Mammary epithelial cell (primary cell): ENCODE measurements around the gene POU2F3.

ENCODE experiments used
- CTCF ChIP-seq, 2 donors: IDR thresholded peaks in 1 of 2; conservative IDR thresholded peaks in 1 of 2; 2 replicates each; pipeline ENCODE4 v1.5.1; 2011 to 2012; ENCODE audit warnings: inconsistent platforms in 2 of 2, low read length in 2 of 2, mild to moderate bottlenecking in 2 of 2, control low read depth in 1 of 2, low read depth in 1 of 2; ENCODE audit not compliant: insufficient read depth in 1 of 2; ENCODE audit errors: extremely low read depth in 1 of 2
- EZH2 ChIP-seq: IDR thresholded peaks from 2 replicates; pipeline ENCODE4 v1.6.1; 2012; ENCODE audit warnings: low read length, inconsistent platforms, borderline replicate concordance

DNA sequence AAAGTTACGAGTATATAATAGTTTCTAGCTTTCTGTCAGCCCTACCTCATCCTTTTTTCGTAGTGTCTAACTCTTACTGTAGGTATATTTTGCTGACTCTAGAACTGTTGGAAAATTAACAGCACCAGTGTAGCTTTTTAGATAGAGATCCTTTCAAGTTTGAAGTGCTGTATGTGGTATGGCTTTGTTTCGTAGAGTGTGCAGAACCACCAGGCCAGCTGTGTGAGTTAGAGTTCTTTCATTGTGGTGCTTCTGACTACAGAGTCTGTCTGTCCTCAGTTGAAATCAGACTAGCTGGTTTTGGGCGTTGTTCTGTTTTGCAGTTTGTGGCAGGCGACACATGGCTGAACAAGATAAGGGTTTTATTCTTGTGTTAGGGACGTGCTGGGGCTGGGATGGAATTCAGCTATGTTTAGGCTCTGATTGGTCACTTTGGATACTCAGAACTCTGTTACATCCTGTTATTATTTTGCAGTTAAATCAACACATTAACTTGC is 99.5 kb downstream of the POU2F3 start:
- TF ChIP-seq EZH2 (no peak), CTCF (conservative IDR thresholded peaks at IDR 0.05 in 1 of 2, IDR thresholded peaks at IDR 0.05 in 1 of 2; ENCODE audit: extremely low read depth in 1 of 2, insufficient read depth in 1 of 2, low read depth in 1 of 2, low read length in 2 of 2) (no peak)
